Liver (tissue), 9 donors: Measurements from ENCODE around the gene ARHGAP35. TPM values are rescaled to one million over a fixed set of nuclear protein-coding genes. Genes with fewer than 3 reads are reported as not detected.

ENCODE experiments used
- DNase-seq: peaks from one replicate; pipeline ENCODE4 v3.0.0-alpha.2; 2017; ENCODE audit warnings: low spot score
- H3K27ac ChIP-seq, 2 donors: one replicate each; pipeline ENCODE4 v1.7.0; 2013; ENCODE audit warnings: inconsistent platforms in 2 of 2, low read length in 2 of 2, control low read depth in 1 of 2, low read depth in 1 of 2, mild to moderate bottlenecking in 1 of 2
- H3K27me3 ChIP-seq, 4 donors: one replicate each; pipeline versions ENCODE4 v1.6.1 to v1.7.0; 2013; ENCODE audit warnings: low read length in 3 of 4, inconsistent platforms in 1 of 4, mild to moderate bottlenecking in 1 of 4, moderate library complexity in 1 of 4; ENCODE audit not compliant: control insufficient read depth in 4 of 4, insufficient read depth in 4 of 4
- H3K36me3 ChIP-seq, 4 donors: one replicate each; pipeline versions ENCODE4 v1.6.1 to v1.7.0; 2013; ENCODE audit warnings: low read length in 3 of 4, mild to moderate bottlenecking in 3 of 4, low read depth in 1 of 4, moderate library complexity in 1 of 4; ENCODE audit not compliant: control insufficient read depth in 4 of 4, insufficient read depth in 3 of 4
- H3K4me1 ChIP-seq, 4 donors: one replicate each; pipeline versions ENCODE4 v1.6.1 to v1.7.0; 2013; ENCODE audit warnings: low read length in 3 of 4, mild to moderate bottlenecking in 3 of 4, moderate library complexity in 1 of 4; ENCODE audit not compliant: control insufficient read depth in 4 of 4, insufficient read depth in 4 of 4
- H3K4me3 ChIP-seq, 3 donors: one replicate each; pipeline versions ENCODE4 v1.6.1 to v1.7.0; 2013; ENCODE audit warnings: low read length in 3 of 3, control low read depth in 1 of 3, low read depth in 1 of 3, mild to moderate bottlenecking in 1 of 3
- H3K9ac ChIP-seq, 2 donors: one replicate each; pipeline ENCODE4 v1.7.0; 2013; ENCODE audit warnings: low read length in 2 of 2, mild to moderate bottlenecking in 2 of 2, moderate library complexity in 2 of 2, control low read depth in 1 of 2, low read depth in 1 of 2
- H3K9me3 ChIP-seq, 4 donors: one replicate each; pipeline versions ENCODE4 v1.6.1 to v1.7.0; 2013; ENCODE audit warnings: low read length in 3 of 4; ENCODE audit not compliant: control insufficient read depth in 4 of 4
- CTCF ChIP-seq: fragments of 150-350 bp; IDR thresholded peaks from 2 replicates; pipeline ENCODE4 v1.5.1; 2017; ENCODE audit warnings: improper control_type of control experiment, low read depth, low read length; ENCODE audit not compliant: missing input control
- EGR1 ChIP-seq, 2 donors: IDR thresholded peaks; 2 replicates each; pipeline ENCODE4 v1.6.1; 2016 to 2018; ENCODE audit warnings: antibody characterized with exemption in 2 of 2, low read depth in 2 of 2
- FOXA1 ChIP-seq: IDR thresholded peaks from 2 replicates; pipeline ENCODE4 v1.6.1; 2016; ENCODE audit warnings: antibody characterized with exemption
- FOXA2 ChIP-seq: IDR thresholded peaks from 2 replicates; pipeline ENCODE4 v1.6.1; 2016; ENCODE audit warnings: antibody characterized with exemption
- HNF4A ChIP-seq, 2 donors: conservative IDR thresholded peaks; 2 replicates each; pipeline ENCODE4 v1.6.1; 2016; ENCODE audit warnings: antibody characterized with exemption in 2 of 2, mild to moderate bottlenecking in 2 of 2
- HNF4G ChIP-seq: IDR thresholded peaks from 2 replicates; pipeline ENCODE4 v1.6.1; 2016; ENCODE audit warnings: antibody characterized with exemption
- JUND ChIP-seq, 2 donors: IDR thresholded peaks; 2 replicates each; pipeline ENCODE4 v1.6.1; 2016; ENCODE audit warnings: antibody characterized with exemption in 2 of 2
- NR2F2 ChIP-seq: IDR thresholded peaks from 2 replicates; pipeline ENCODE4 v1.6.1; 2016; ENCODE audit warnings: antibody characterized with exemption
- RAD21 ChIP-seq, 2 donors: IDR thresholded peaks; 2 replicates each; pipeline ENCODE4 v1.6.1; 2016; ENCODE audit warnings: antibody characterized with exemption in 2 of 2, mild to moderate bottlenecking in 2 of 2
- RXRA ChIP-seq, 2 donors: IDR thresholded peaks; 2 replicates each; pipeline ENCODE4 v1.6.1; 2017 to 2018; ENCODE audit warnings: antibody characterized with exemption in 2 of 2, mild to moderate bottlenecking in 1 of 2
- SP1 ChIP-seq: IDR thresholded peaks from 2 replicates; pipeline ENCODE4 v1.6.1; 2018; ENCODE audit warnings: antibody characterized with exemption, mild to moderate bottlenecking
- TAF1 ChIP-seq: conservative IDR thresholded peaks from 2 replicates; pipeline ENCODE4 v1.6.1; 2016; ENCODE audit warnings: antibody characterized with exemption, mild to moderate bottlenecking
- YY1 ChIP-seq: IDR thresholded peaks from 2 replicates; pipeline ENCODE4 v1.6.1; 2016; ENCODE audit warnings: antibody characterized with exemption, mild to moderate bottlenecking
- WGBS: extraction: QIAGEN DNeasy Blood & Tissue Kit; methylation state at CpG from one replicate; pipeline ENCODE4 v1.1.7; 2013; 5-methylcytosine and 5-hydroxymethylcytosine counted together
- polyA plus RNA-seq, 2 donors: library from polyadenylated mRNA; stranded (reverse) in 1 of 2; unstranded in 1 of 2; fragments of 200-250 nt in 1 of 2; fragments of >200 nt in 1 of 2; fragmentation: Nextera tagmentation in 1 of 2; extraction: Ambion mirVana in 1 of 2; gene quantifications; one replicate each; pipeline versions ENCODE4 v1.2.1 to v1.2.3, GENCODE V29; 2013 to 2015
- total RNA-seq, 2 donors: library from RNA; depleted of rRNA; stranded (reverse); fragments of >200 nt; gene quantifications; one replicate each; pipeline ENCODE4 v1.2.3, GENCODE V29; 2014
- TF ChIP-seq, protein P1 (sequence below): IDR thresholded peaks from 2 replicates; pipeline ENCODE4 v1.6.1; 2016; ENCODE audit warnings: antibody characterized with exemption
- TF ChIP-seq, protein P2 (sequence below): IDR thresholded peaks from 2 replicates; pipeline ENCODE4 v1.6.1; 2016; ENCODE audit warnings: antibody characterized with exemption
- donor health status: healthy.
- donor health status: healthy.
- donor health status: healthy.
- donor health status: healthy.
- donor health status: healthy.

The ARHGAP35 gene
- total and polyA plus RNA-seq, 4 donors: 15.5 to 49.2 (median 21.7) TPM

DNA sequence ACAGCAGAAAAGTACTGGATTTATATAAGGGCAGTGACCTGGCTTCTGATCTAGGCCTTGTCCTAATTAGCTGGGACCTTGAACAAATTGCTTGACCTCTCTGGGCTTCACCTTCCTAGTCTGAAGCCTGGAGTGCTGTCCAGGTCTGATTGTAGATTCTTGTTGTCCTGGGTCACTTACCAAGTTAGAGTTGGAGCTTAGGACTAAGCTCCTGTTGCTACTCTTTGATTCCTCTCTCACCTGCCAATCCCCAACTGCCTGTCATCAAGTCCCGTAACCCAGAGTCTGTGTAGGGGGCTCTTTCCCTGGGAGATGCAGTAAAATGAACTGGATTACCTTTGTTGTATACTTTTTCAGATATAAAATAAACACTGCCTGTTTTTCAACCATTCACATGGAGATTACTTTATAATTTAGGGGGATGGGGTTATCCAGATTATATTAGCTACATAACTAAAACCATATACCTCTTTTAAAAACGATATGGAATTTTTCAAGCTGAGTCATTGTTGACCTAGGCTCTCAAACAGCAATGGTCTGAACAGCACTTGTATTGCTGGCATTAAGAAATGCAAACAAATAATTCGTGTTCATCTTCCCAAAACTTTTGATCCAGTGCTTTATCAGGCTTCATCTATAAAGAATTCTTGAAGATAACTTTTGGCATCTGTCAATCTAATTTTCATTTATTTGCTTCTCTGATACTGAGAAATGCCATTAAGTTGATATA is 5.8 kb downstream of the ARHGAP35 start:
- Histone ChIP-seq H3K27ac (peak overlapping the region; percentile 71), H3K9me3 (no peaks in the 10 kb centered on the region), H3K4me3 (no peak overlapping the region), H3K4me1 (peaks cover 18 to 65% (median 51%) of the 10 kb centered on the region in 4 donors), H3K9ac (peak overlapping the region in 1 of 2 donors; percentile 62), H3K27me3 (no peaks in the 10 kb centered on the region), H3K36me3 (no peaks in the 10 kb centered on the region)
- no peak for DNase-seq
- peak in 1 of 2 donors; percentile 19 for TF ChIP-seq RXRA (IDR thresholded peaks at IDR 0.05)
- no peak for TF ChIP-seq HNF4A (conservative IDR thresholded peaks at IDR 0.05)
- peak; percentile 54 for TF ChIP-seq FOXA2
- TF ChIP-seq, protein P1, sequence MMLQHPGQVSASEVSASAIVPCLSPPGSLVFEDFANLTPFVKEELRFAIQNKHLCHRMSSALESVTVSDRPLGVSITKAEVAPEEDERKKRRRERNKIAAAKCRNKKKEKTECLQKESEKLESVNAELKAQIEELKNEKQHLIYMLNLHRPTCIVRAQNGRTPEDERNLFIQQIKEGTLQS: no peak
- TF ChIP-seq SP1: no peak
- no peak for TF ChIP-seq JUND (IDR thresholded peaks at IDR 0.05)
- no peak for TF ChIP-seq RAD21 (IDR thresholded peaks at IDR 0.05)
- no peak for TF ChIP-seq EGR1 (IDR thresholded peaks at IDR 0.05; ENCODE audit: low read depth in 2 of 2)
- no peak for TF ChIP-seq FOXA1
- WGBS: 32% methylated on average over 3 of the region's 3 CpGs

GRCh38 chr19:46867170-46867569 is 6.4 kb downstream of the ARHGAP35 start:
- DNase-seq: no peak
- no peaks in the 10 kb centered on the region for H3K36me3 ChIP-seq
- TF ChIP-seq CTCF (no peak), HNF4A (conservative IDR thresholded peaks at IDR 0.05) (no peak), FOXA2 (no peak), JUND (IDR thresholded peaks at IDR 0.05) (no peak), NR2F2 (no peak)
- H3K9me3 ChIP-seq: no peaks in the 10 kb centered on the region
- no peak overlapping the region for H3K9ac ChIP-seq
- H3K4me3 ChIP-seq: no peak overlapping the region
- peak overlapping the region; percentile 71 for H3K27ac ChIP-seq
- H3K4me1 ChIP-seq: peaks cover 18 to 62% (median 48%) of the 10 kb centered on the region in 4 donors
- WGBS: 40% methylated on average over 3 of the region's 3 CpGs
- H3K27me3 ChIP-seq: no peaks in the 10 kb centered on the region

DNA sequence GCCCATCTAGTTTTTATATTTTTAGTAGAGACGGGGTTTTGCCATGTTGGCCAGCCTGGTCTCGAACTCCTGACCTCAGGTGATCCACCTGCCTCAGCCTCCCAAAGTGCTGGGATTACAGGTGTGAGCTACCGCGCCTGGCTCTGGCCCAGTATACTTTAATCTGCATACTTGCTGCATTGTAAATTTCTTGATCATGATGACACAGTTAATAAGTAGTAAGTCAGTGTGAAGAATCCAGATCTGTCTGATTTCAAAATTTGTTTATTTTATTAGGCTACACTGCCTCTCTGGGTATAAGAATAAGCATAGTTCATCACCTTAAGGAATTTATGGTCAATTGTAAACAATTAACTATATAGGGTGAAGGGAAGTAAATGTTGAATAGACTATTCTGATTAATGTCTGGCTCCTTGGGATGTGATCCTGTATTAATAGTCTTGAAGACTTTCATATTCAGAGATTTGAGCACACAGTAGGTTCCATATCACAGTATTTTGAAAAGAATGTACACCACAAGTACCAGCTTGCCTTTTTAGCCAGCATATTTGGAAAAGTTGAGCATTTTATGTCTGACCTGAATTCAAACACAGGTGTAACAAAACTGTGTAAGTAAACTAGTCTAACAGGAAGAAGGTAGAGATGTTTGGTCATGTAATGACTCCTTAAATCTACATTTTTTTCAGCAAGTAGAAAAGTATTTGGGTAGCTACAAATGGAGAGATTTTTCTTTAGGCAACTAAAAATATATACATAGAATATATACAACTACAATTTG is 7.4 kb downstream of the ARHGAP35 start:
- WGBS: 94% methylated on average over 4 of the region's 4 CpGs
- peak overlapping the region; percentile 20 to 71 for H3K27ac ChIP-seq
- H3K4me1 ChIP-seq: peaks cover 18 to 55% (median 40%) of the 10 kb centered on the region in 4 donors

More for the DNA sequence above, 7.4 kb downstream of the ARHGAP35 start:
- Histone ChIP-seq H3K9me3 (no peaks in the 10 kb centered on the region), H3K27me3 (no peaks in the 10 kb centered on the region), H3K36me3 (no peaks in the 10 kb centered on the region), H3K9ac (no peak overlapping the region), H3K4me3 (no peak overlapping the region)
- no peak for TF ChIP-seq SP1
- no peak for TF ChIP-seq FOXA2
- no peak for TF ChIP-seq RAD21 (IDR thresholded peaks at IDR 0.05)
- TF ChIP-seq FOXA1: no peak
- TF ChIP-seq, protein P2, sequence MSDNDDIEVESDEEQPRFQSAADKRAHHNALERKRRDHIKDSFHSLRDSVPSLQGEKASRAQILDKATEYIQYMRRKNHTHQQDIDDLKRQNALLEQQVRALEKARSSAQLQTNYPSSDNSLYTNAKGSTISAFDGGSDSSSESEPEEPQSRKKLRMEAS: no peak
- TF ChIP-seq, protein P1: no peak
- no peak for TF ChIP-seq NR2F2
- TF ChIP-seq YY1: no peak
- no peak for TF ChIP-seq EGR1 (IDR thresholded peaks at IDR 0.05; ENCODE audit: low read depth in 2 of 2)
- no peak for TF ChIP-seq TAF1
- no peak for TF ChIP-seq RXRA (IDR thresholded peaks at IDR 0.05)
- no peak for TF ChIP-seq HNF4G
- TF ChIP-seq CTCF: no peak
- no peak for DNase-seq
